ENCODE results near the gene RIC8B. TPM values are rescaled to one million over a fixed set of nuclear protein-coding genes. Genes with fewer than 3 reads are reported as not detected.

RIC8B gene
- total RNA-seq, 1 donor from 2014 or later, result 22.5 TPM

DNA sequence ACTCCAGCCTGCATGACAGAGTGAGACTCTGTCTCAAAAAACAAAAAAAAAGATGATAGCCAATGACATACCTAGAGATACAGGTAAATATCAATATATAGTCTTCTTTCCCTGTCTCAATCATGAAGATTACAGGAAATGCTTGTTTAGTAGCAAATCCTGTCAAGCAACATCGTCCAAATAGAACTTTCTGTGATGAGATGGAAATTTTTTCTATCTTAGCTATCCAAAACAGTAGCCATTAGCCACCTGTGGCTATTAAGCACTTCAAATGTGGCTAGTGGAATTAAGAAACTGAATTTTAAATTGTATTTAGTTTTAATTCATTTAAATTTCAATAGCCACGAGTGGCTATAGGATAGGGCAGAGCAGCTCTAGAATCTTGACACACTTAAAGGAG, 33.2 kb upstream of the RIC8B start:
- no peaks in the 10 kb centered on the region for H3K36me3 Mint-ChIP-seq
- no peak overlapping the region for H3K4me3 Mint-ChIP-seq
- H3K4me1 Mint-ChIP-seq, result no peaks in the 10 kb centered on the region
- no peaks in the 10 kb centered on the region for H3K9me3 Mint-ChIP-seq
- no peak for DNase-seq (ENCODE audit: low spot score in 2 of 2, unreplicated experiment in 2 of 2)
- no peak overlapping the region for H3K27ac Mint-ChIP-seq
- TF ChIP-seq, protein P1, sequence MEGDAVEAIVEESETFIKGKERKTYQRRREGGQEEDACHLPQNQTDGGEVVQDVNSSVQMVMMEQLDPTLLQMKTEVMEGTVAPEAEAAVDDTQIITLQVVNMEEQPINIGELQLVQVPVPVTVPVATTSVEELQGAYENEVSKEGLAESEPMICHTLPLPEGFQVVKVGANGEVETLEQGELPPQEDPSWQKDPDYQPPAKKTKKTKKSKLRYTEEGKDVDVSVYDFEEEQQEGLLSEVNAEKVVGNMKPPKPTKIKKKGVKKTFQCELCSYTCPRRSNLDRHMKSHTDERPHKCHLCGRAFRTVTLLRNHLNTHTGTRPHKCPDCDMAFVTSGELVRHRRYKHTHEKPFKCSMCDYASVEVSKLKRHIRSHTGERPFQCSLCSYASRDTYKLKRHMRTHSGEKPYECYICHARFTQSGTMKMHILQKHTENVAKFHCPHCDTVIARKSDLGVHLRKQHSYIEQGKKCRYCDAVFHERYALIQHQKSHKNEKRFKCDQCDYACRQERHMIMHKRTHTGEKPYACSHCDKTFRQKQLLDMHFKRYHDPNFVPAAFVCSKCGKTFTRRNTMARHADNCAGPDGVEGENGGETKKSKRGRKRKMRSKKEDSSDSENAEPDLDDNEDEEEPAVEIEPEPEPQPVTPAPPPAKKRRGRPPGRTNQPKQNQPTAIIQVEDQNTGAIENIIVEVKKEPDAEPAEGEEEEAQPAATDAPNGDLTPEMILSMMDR (IDR thresholded peaks at IDR 0.05; ENCODE audit: unreplicated experiment), result no peak
- peaks cover 27% of the 10 kb centered on the region for H3K27me3 Mint-ChIP-seq (ENCODE audit: low read depth)

DNA sequence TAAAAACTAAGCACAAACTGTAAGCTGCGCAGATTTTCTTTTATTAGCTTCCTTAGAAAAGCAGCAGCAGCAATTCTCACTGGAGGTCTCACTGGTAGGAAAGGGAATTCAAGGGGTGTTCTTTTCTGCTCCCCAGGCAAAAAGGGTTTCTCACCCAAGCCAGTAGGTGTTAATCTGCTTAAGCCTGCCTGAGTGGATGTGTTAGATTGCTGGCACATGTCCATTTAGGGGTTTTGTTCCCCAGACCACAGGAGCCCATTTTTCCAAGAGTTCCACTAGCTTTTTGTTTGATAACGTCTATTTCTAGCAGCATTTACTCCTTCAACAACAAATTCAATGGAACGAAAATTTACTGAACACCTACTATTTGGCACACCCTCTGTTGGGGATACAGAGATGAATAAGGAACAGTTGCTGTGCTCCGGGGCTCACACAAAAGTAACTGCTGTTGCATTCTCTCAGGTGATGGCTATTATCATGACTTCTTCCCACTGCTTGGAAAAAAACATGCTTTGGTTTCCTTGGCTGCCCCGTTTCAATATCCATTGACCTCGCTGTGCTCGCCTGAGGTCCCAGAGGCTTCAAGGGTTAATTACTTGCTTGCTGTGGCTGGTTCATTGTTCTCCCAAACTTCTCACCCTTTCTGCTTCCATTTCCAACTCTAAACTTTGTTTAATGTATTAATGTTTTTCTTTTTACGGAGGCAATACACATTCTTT, 31.1 kb upstream of the RIC8B start:
- TF ChIP-seq, protein P1 (IDR thresholded peaks at IDR 0.05; ENCODE audit: unreplicated experiment), result no peak
- Mint-ChIP-seq H3K27me3 (ENCODE audit: low read depth) (peaks cover 23% of the 10 kb centered on the region), H3K9me3 (no peaks in the 10 kb centered on the region), H3K4me1 (no peaks in the 10 kb centered on the region), H3K27ac (no peak overlapping the region), H3K4me3 (no peak overlapping the region), H3K36me3 (no peaks in the 10 kb centered on the region)
- no peak for DNase-seq (ENCODE audit: low spot score in 2 of 2, unreplicated experiment in 2 of 2)

DNA sequence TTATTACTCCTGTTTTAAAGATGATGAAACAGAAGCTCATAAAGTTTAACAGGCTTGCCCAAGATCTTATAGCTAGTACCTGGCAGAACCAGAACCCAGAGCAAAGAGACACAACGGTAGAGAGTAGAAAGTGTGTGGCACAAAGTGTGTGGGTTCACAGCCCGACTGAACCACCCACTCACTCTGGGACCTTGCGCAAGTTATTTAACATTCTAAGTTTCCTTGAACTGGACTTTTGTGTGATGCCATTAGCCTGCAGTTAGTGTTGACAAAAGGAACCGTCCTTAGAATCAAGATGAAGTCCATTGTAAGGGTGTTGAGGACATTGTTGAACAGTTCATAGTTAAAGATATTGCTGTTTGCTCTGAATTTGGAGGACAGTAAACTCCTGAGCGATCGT, 29.9 kb upstream of the RIC8B start:
- H3K4me1 Mint-ChIP-seq, result no peaks in the 10 kb centered on the region
- H3K36me3 Mint-ChIP-seq, result no peaks in the 10 kb centered on the region
- no peak overlapping the region for H3K27ac Mint-ChIP-seq
- TF ChIP-seq, protein P1 (IDR thresholded peaks at IDR 0.05; ENCODE audit: unreplicated experiment), result no peak
- no peak overlapping the region for H3K4me3 Mint-ChIP-seq
- H3K9me3 Mint-ChIP-seq, result no peaks in the 10 kb centered on the region
- DNase-seq (ENCODE audit: low spot score in 2 of 2, unreplicated experiment in 2 of 2), result no peak
- H3K27me3 Mint-ChIP-seq (ENCODE audit: low read depth), result peaks cover 23% of the 10 kb centered on the region

DNA sequence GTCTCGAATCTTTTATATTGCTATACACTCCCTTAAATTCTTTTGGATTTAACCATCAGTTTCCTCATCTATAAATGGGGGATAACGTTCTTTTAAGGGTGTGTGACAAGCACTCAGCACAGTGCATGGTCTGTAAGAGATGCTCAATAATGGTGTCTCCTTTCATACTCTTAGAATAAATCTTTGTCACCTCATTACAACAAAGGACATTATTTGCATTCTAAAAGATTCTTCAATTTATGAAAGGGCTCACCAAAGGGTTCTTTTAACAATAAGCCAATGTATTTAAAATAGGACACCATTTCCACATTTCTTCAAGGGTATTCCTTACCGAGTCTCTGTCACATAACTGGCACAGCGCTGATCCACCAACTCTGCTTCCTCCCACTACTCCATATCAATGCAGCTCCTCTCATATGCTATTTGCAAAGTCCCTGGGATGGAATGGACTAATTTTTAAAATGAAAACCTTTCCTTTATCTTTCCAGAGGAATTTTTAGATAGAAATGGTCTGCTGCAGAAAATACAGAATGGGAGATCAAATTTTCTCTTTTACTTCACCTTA, 29.2 kb upstream of the RIC8B start:
- H3K4me1 Mint-ChIP-seq, result no peaks in the 10 kb centered on the region
- TF ChIP-seq, protein P1 (IDR thresholded peaks at IDR 0.05; ENCODE audit: unreplicated experiment), result no peak
- H3K4me3 Mint-ChIP-seq, result no peak overlapping the region
- H3K9me3 Mint-ChIP-seq, result no peaks in the 10 kb centered on the region
- H3K27me3 Mint-ChIP-seq (ENCODE audit: low read depth), result peaks cover 23% of the 10 kb centered on the region
- H3K27ac Mint-ChIP-seq, result no peak overlapping the region
- DNase-seq (ENCODE audit: low spot score in 2 of 2, unreplicated experiment in 2 of 2), result no peak
- H3K36me3 Mint-ChIP-seq, result no peaks in the 10 kb centered on the region

DNA sequence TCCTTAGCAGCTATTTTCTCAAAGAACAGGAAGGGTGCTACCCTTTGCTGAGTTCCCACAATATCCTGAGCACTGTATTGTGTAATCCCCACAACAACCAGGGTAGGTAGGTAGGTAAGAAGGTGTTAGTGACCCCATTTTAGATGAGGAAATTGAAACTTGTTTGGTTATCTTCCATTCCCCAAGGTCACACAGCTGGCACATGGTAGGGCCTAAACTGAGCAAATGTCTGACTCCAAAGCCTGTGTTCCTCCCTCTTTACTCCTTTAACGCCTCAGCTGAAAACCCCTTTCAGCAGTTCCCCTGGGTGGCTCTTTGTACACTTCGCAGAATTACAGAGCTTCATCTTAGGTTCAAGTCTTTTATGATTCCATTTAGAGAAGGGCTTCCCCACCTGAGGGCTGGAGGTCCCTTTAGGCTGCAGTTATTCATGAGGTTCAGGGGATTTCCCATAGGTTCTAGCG, 26.5 kb upstream of the RIC8B start:
- TF ChIP-seq, protein P1 (IDR thresholded peaks at IDR 0.05; ENCODE audit: unreplicated experiment), result no peak
- no peaks in the 10 kb centered on the region for H3K36me3 Mint-ChIP-seq

More for the DNA sequence above, 26.5 kb upstream of the RIC8B start:
- Mint-ChIP-seq H3K4me3 (no peak overlapping the region), H3K4me1 (no peaks in the 10 kb centered on the region), H3K27me3 (ENCODE audit: low read depth) (peaks cover 21% of the 10 kb centered on the region), H3K9me3 (peaks cover 6% of the 10 kb centered on the region), H3K27ac (no peak overlapping the region)
- no peak for DNase-seq (ENCODE audit: low spot score in 2 of 2, unreplicated experiment in 2 of 2)
